Activated CD4-positive, alpha-beta memory T cell treated with anti-CD3 and anti-CD28 coated beads for 36 hours (primary cell): ENCODE measurements around the gene MOSPD3. TPM values are rescaled to one million over a fixed set of nuclear protein-coding genes. Genes with fewer than 3 reads are reported as not detected.

Source experiments
- CTCF ChIA-PET: fragments of 350-600 bp; sonication (Branson Sonifier 250); formaldehyde crosslinking; loops from one replicate; lab custom pipeline; 2021; ENCODE audit warnings: antibody characterized with exemption, inconsistent platforms; lab: Charles Lee
- POLR2A ChIA-PET: fragments of 350-600 bp; sonication (Branson Sonifier 250); formaldehyde crosslinking; loops from one replicate; lab custom pipeline; 2021; ENCODE audit warnings: antibody characterized with exemption; lab: Charles Lee
- DNase-seq: peaks from one replicate; pipeline ENCODE4 v3.0.0-alpha.2; 2020
- H3K27ac Mint-ChIP-seq: one replicate; pipeline ENCODE4 v1.8.0; 2021; ENCODE audit warnings: mixed read lengths
- H3K27me3 Mint-ChIP-seq: one replicate; pipeline ENCODE4 v1.8.0; 2021; ENCODE audit warnings: mixed read lengths
- H3K36me3 Mint-ChIP-seq: one replicate; pipeline ENCODE4 v1.8.0; 2021; ENCODE audit warnings: mixed read lengths
- H3K4me1 Mint-ChIP-seq: one replicate; pipeline ENCODE4 v1.8.0; 2021; ENCODE audit warnings: low read depth, mixed read lengths
- H3K4me3 Mint-ChIP-seq: one replicate; pipeline ENCODE4 v1.8.0; 2021; ENCODE audit warnings: mild to moderate bottlenecking, mixed read lengths
- H3K9me3 Mint-ChIP-seq: one replicate; pipeline ENCODE4 v1.8.0; 2021; ENCODE audit warnings: mixed read lengths
- intact Hi-C: fragments of 100-400 bp; cut with micrococcal nuclease; formaldehyde crosslinking; loops from one replicate; pipeline ENCODE4 v1.15.1; 2023
- total RNA-seq, 2 experiments: library from RNA; stranded (reverse); gene quantifications; one replicate each; pipeline ENCODE4 v1.2.3, GENCODE V29; 2021

MOSPD3 gene
- total RNA-seq, 2 experiments from 2014 or later = 14.0 to 14.4 TPM

GRCh38 chr7:100627238-100627549 lies 14.9 kb downstream of the MOSPD3 start:
- CTCF ChIA-PET = interaction anchor here (1.5 to 1.7 kb wide), 2 partner anchors 15 to 78 kb away, joined by 5 to 6 read pairs; partner anchors contain the start of genes MOSPD3 and POP7
- POLR2A ChIA-PET = interaction anchor here (0.5 to 1.8 kb wide), 4 partner anchors 10 to 199 kb away, joined by 3 to 7 read pairs (median 4); partner anchors contain the start of genes MOSPD3 and ZCWPW1
- peak overlapping the region; percentile 14 for H3K27ac Mint-ChIP-seq
- peak overlapping the region; percentile 65 for H3K4me3 Mint-ChIP-seq
- DNase-seq = no peak
- peaks cover 13% of the 10 kb centered on the region for H3K4me1 Mint-ChIP-seq
- intact Hi-C loops = loop anchor here (10.0 kb wide), 1 partner anchor 228 kb away; the partner anchor contains the start of gene SLC12A9
- no peaks in the 10 kb centered on the region for H3K27me3 Mint-ChIP-seq
- H3K9me3 Mint-ChIP-seq = no peaks in the 10 kb centered on the region
- H3K36me3 Mint-ChIP-seq = peaks cover 1% of the 10 kb centered on the region

- DNase-seq = peak; percentile 60
- intact Hi-C loops = loop anchor here (10.0 kb wide), 1 partner anchor 226 kb away; the partner anchor contains the start of gene SLC12A9
- ChIA-PET POLR2A (interaction anchor here (0.6 to 1.2 kb wide), 3 partner anchors 10 to 76 kb away, joined by 3 to 4 read pairs (median 4); no protein-coding TSS in a partner anchor), CTCF (interaction anchor here (1.2 to 1.7 kb wide), 4 partner anchors 9 to 69 kb away, joined by 4 to 11 read pairs (median 8); partner anchors contain the start of gene MOSPD3)
- H3K4me1 Mint-ChIP-seq = peaks cover 24% of the 10 kb centered on the region
- H3K9me3 Mint-ChIP-seq = no peaks in the 10 kb centered on the region
- H3K4me3 Mint-ChIP-seq = no peak overlapping the region
- H3K27me3 Mint-ChIP-seq = peaks cover 3% of the 10 kb centered on the region
- H3K27ac Mint-ChIP-seq = no peak overlapping the region
- H3K36me3 Mint-ChIP-seq = peaks cover 1% of the 10 kb centered on the region
These were observed 16.9 kb downstream of the MOSPD3 start for GRCh38 chr7:100629117-100629716.

GRCh38 chr7:100630066-100630465 lies 17.7 kb downstream of the MOSPD3 start:
- ChIA-PET POLR2A (interaction anchor here (1.2 kb wide), 1 partner anchor 9 kb away, joined by 3 read pairs; no protein-coding TSS in a partner anchor), CTCF (interaction anchor here (1.5 to 1.7 kb wide), 5 partner anchors 10 to 63 kb away, joined by 3 to 11 read pairs (median 4); partner anchors contain the start of gene MOSPD3)
- peaks cover 3% of the 10 kb centered on the region for H3K27me3 Mint-ChIP-seq
- H3K4me3 Mint-ChIP-seq = no peak overlapping the region
- peaks cover 24% of the 10 kb centered on the region for H3K4me1 Mint-ChIP-seq
- H3K9me3 Mint-ChIP-seq = no peaks in the 10 kb centered on the region
- no peak overlapping the region for H3K27ac Mint-ChIP-seq
- H3K36me3 Mint-ChIP-seq = peaks cover 1% of the 10 kb centered on the region
- intact Hi-C loops = loop anchor here (5.0 kb wide), 1 partner anchor 62 kb away; the partner anchor contains the start of gene GIGYF1
- DNase-seq = no peak

- peak; percentile 78 for DNase-seq
- Mint-ChIP-seq H3K36me3 (no peaks in the 10 kb centered on the region), H3K9me3 (no peaks in the 10 kb centered on the region), H3K4me3 (peak overlapping the region; percentile 77), H3K27ac (peak overlapping the region; percentile 82), H3K4me1 (peaks cover 12% of the 10 kb centered on the region), H3K27me3 (peaks cover 3% of the 10 kb centered on the region)
- intact Hi-C loops = loop anchor here (5.0 kb wide), 1 partner anchor 59 kb away; the partner anchor contains the start of gene GIGYF1
- POLR2A ChIA-PET = interaction anchor here (0.6 to 2.4 kb wide), 10 partner anchors 13 to 204 kb away, joined by 3 to 13 read pairs (median 3); partner anchors contain the start of genes FBXO24, LRCH4, MEPCE and MOSPD3
- CTCF ChIA-PET = interaction anchor here (0.6 to 4.4 kb wide), 21 partner anchors 8 to 467 kb away, joined by 3 to 33 read pairs (median 5); partner anchors contain the start of genes FBXO24, LRCH4, MOSPD3 and POP7
These were observed 20.8 kb downstream of the MOSPD3 start for GRCh38 chr7:100632951-100633717.

GRCh38 chr7:100639995-100640516 lies 27.7 kb downstream of the MOSPD3 start:
- intact Hi-C loops = no loop called here
- ChIA-PET CTCF (interaction anchor here (0.6 kb wide), 1 partner anchor 770 kb away, joined by 3 read pairs; no protein-coding TSS in a partner anchor), POLR2A (no interaction called here)
- DNase-seq = no peak
- Mint-ChIP-seq H3K9me3 (no peaks in the 10 kb centered on the region), H3K4me3 (no peak overlapping the region), H3K27ac (no peak overlapping the region), H3K27me3 (peaks cover 3% of the 10 kb centered on the region), H3K4me1 (no peaks in the 10 kb centered on the region), H3K36me3 (no peaks in the 10 kb centered on the region)

- H3K9me3 Mint-ChIP-seq = no peaks in the 10 kb centered on the region
- ChIA-PET POLR2A (no interaction called here), CTCF (no interaction called here)
- no peak overlapping the region for H3K4me3 Mint-ChIP-seq
- peaks cover 3% of the 10 kb centered on the region for H3K27me3 Mint-ChIP-seq
- H3K27ac Mint-ChIP-seq = no peak overlapping the region
- no peaks in the 10 kb centered on the region for H3K4me1 Mint-ChIP-seq
- intact Hi-C loops = no loop called here
- no peak for DNase-seq
- no peaks in the 10 kb centered on the region for H3K36me3 Mint-ChIP-seq
These were observed 28.4 kb downstream of the MOSPD3 start for GRCh38 chr7:100640517-100641440.

GRCh38 chr7:100641463-100641859 lies 29.1 kb downstream of the MOSPD3 start, which contains the start of gene TFR2:
TSS of gene TFR2 (minus strand) at chr7:100641552. CDS start at chr7:100641509, 43 bp downstream.
- no peaks in the 10 kb centered on the region for H3K9me3 Mint-ChIP-seq
- DNase-seq = no peak
- POLR2A ChIA-PET = no interaction called here
- CTCF ChIA-PET = no interaction called here
- H3K27me3 Mint-ChIP-seq = peaks cover 3% of the 10 kb centered on the region
- no peak within 1 kb of the TSS for H3K27ac Mint-ChIP-seq
- H3K36me3 Mint-ChIP-seq = no peaks in the 10 kb centered on the region
- no peaks in the 10 kb centered on the region for H3K4me1 Mint-ChIP-seq
- H3K4me3 Mint-ChIP-seq = no peak within 1 kb of the TSS
- intact Hi-C loops = no loop called here

GRCh38 chr7:100641860-100642533 lies 29.7 kb downstream of the MOSPD3 start:
- Mint-ChIP-seq H3K9me3 (no peaks in the 10 kb centered on the region), H3K27ac (no peak overlapping the region), H3K4me1 (no peaks in the 10 kb centered on the region), H3K36me3 (no peaks in the 10 kb centered on the region), H3K27me3 (peaks cover 5% of the 10 kb centered on the region), H3K4me3 (no peak overlapping the region)
- ChIA-PET CTCF (no interaction called here), POLR2A (no interaction called here)
- intact Hi-C loops = no loop called here
- DNase-seq = no peak

GRCh38 chr7:100642534-100642907 lies 30.2 kb downstream of the MOSPD3 start:
- Mint-ChIP-seq H3K4me1 (no peaks in the 10 kb centered on the region), H3K27ac (no peak overlapping the region), H3K27me3 (peaks cover 5% of the 10 kb centered on the region), H3K9me3 (no peaks in the 10 kb centered on the region), H3K36me3 (no peaks in the 10 kb centered on the region), H3K4me3 (no peak overlapping the region)
- POLR2A ChIA-PET = no interaction called here
- CTCF ChIA-PET = no interaction called here
- DNase-seq = peak; percentile 46
- intact Hi-C loops = no loop called here

- H3K27me3 Mint-ChIP-seq = peaks cover 22% of the 10 kb centered on the region
- intact Hi-C loops = no loop called here
- no peak overlapping the region for H3K4me3 Mint-ChIP-seq
- CTCF ChIA-PET = no interaction called here
- POLR2A ChIA-PET = no interaction called here
- H3K9me3 Mint-ChIP-seq = no peaks in the 10 kb centered on the region
- peaks cover 1% of the 10 kb centered on the region for H3K36me3 Mint-ChIP-seq
- DNase-seq = no peak
- no peaks in the 10 kb centered on the region for H3K4me1 Mint-ChIP-seq
- no peak overlapping the region for H3K27ac Mint-ChIP-seq
These were observed 37.7 kb downstream of the MOSPD3 start for GRCh38 chr7:100649826-100650565.
